Measurements from ENCODE around the gene DVL3. TPM values are rescaled to one million over a fixed set of nuclear protein-coding genes. Genes with fewer than 3 reads are reported as not detected.

The DVL3 gene
- total and polyA plus RNA-seq, 2 donors (not counting 1 experiment from before 2014, with no cell fraction given), result 42.7 to 92.0 TPM

- peaks cover 33% of the 10 kb centered on the region for H3K4me1 Mint-ChIP-seq
- peak within 1 kb of the TSS; percentile 92 for H3K4me2 ChIP-seq (replicated peaks; ENCODE audit: low read depth, low read length, poor library complexity, severe bottlenecking)
- POLR2A ChIA-PET, result interaction anchor here (0.7 to 1.1 kb wide), 5 partner anchors 9 to 176 kb away, joined by 3 to 13 read pairs (median 5); partner anchors contain the start of genes AP2M1 and EIF2B5
- H3K4me3 ChIP-seq (ENCODE audit: control extremely low read depth in 1 of 5, extremely low read depth in 1 of 5, insufficient read depth in 1 of 5, low read depth in 2 of 5, low read length in 4 of 5), result peak within 1 kb of the TSS; percentile 70 to 100 (median 97)
- peak within 1 kb of the TSS; percentile 84 for H3K9ac ChIP-seq (ENCODE audit: low read length)
- H3K79me2 ChIP-seq (ENCODE audit: control insufficient read depth, insufficient read depth, low read length), result peaks cover 40% of the 10 kb centered on the region
- WGBS (ENCODE audit: insufficient coverage), result 1% methylated on average over 30 of the region's 45 CpGs
- peak within 1 kb of the TSS; percentile 94 for H3K27ac Mint-ChIP-seq
- no peaks in the 10 kb centered on the region for H3K9me3 Mint-ChIP-seq (ENCODE audit: insufficient read depth)
- intact Hi-C loops (cut with micrococcal nuclease), result loop anchor here (1.0 to 5.0 kb wide), 5 partner anchors 43 to 526 kb away; partner anchors contain the start of genes EIF2B5, MAGEF1, PSMD2 and VWA5B2
- no peaks in the 10 kb centered on the region for H3K9me3 ChIP-seq (ENCODE audit: control extremely low read depth in 1 of 3, control insufficient read depth in 2 of 3, insufficient read depth in 1 of 3, low read length in 2 of 3)
- peaks cover 17 to 21% of the 10 kb centered on the region in 2 donors for H3K4me1 ChIP-seq (ENCODE audit: control insufficient read depth in 2 of 2, insufficient read depth in 2 of 2, low read length in 2 of 2)
- peak within 1 kb of the TSS; percentile 95 for H2AFZ ChIP-seq (ENCODE audit: insufficient read depth, low read depth, low read length, poor library complexity, severe bottlenecking)
- ATAC-seq (ENCODE audit: low read depth) (peak; percentile 8), DNase-seq (no peak)
- CTCF ChIA-PET, result interaction anchor here (0.5 to 1.9 kb wide), 8 partner anchors 13 to 302 kb away, joined by 3 to 9 read pairs (median 4); partner anchors contain the start of genes EEF1AKMT4, EIF2B5 and PARL
- TF ChIP-seq EZH2 (IDR thresholded peaks at IDR 0.05; ENCODE audit: borderline replicate concordance, insufficient read depth, low read depth, low read length, poor library complexity, severe bottlenecking), result no peak
- TF ChIP-seq, protein P1, sequence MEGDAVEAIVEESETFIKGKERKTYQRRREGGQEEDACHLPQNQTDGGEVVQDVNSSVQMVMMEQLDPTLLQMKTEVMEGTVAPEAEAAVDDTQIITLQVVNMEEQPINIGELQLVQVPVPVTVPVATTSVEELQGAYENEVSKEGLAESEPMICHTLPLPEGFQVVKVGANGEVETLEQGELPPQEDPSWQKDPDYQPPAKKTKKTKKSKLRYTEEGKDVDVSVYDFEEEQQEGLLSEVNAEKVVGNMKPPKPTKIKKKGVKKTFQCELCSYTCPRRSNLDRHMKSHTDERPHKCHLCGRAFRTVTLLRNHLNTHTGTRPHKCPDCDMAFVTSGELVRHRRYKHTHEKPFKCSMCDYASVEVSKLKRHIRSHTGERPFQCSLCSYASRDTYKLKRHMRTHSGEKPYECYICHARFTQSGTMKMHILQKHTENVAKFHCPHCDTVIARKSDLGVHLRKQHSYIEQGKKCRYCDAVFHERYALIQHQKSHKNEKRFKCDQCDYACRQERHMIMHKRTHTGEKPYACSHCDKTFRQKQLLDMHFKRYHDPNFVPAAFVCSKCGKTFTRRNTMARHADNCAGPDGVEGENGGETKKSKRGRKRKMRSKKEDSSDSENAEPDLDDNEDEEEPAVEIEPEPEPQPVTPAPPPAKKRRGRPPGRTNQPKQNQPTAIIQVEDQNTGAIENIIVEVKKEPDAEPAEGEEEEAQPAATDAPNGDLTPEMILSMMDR (IDR thresholded peaks at IDR 0.05), result no peak
- H3K27ac ChIP-seq (ENCODE audit: low read length in 2 of 2), result peak within 1 kb of the TSS; percentile 48 to 68
- H3K27me3 Mint-ChIP-seq, result no peaks in the 10 kb centered on the region
- H4K20me1 ChIP-seq (ENCODE audit: control insufficient read depth, insufficient read depth, low read length, poor library complexity, severe bottlenecking), result peaks cover 27% of the 10 kb centered on the region
- H3K4me3 Mint-ChIP-seq, result peak within 1 kb of the TSS; percentile 99
- H3K36me3 ChIP-seq (replicated peaks in 1 of 2; ENCODE audit: control extremely low read depth in 1 of 2, control insufficient read depth in 1 of 2, extremely low read depth in 1 of 2, insufficient read depth in 2 of 2, low read length in 1 of 2), result peaks cover 6 to 65% of the 10 kb centered on the region in 2 experiments
- no peaks in the 10 kb centered on the region for H3K27me3 ChIP-seq (replicated peaks in 1 of 4; ENCODE audit: control extremely low read depth in 1 of 4, control insufficient read depth in 3 of 4, insufficient read depth in 4 of 4, low read length in 3 of 4)
Observed at GRCh38 chr3:184186184-184186901, 31.2 kb downstream of the DVL3 start, which contains the start of gene ABCF3. Gene ABCF3, plus strand, starts transcription at chr3:184186199. Its CDS starts 9 bp downstream, at chr3:184186208.
